Calu3 (cell line): ENCODE data around the gene CAPN14. TPM values are rescaled to one million over a fixed set of nuclear protein-coding genes. Genes with fewer than 3 reads are reported as not detected.

Experiments used
- BruUV-seq: library from RNA; stranded (reverse); fragments of 400-500 nt; replicated peaks from 2 replicates; lab custom pipeline; 2021; lab: Mats Ljungman, UMichigan
- CTCF ChIA-PET: fragments of 300-600 bp; sonication (Branson Sonifier 250); formaldehyde crosslinking; loops from one replicate; lab custom pipeline; 2022; ENCODE audit warnings: antibody characterized with exemption; lab: Charles Lee
- DNase-seq: peaks from one replicate; pipeline ENCODE4 v3.0.0; 2022
- H3K27ac Mint-ChIP-seq: one replicate; pipeline ENCODE4 v1.8.0; 2022; ENCODE audit warnings: mixed read lengths; ENCODE audit not compliant: unreplicated experiment
- H3K27me3 Mint-ChIP-seq: one replicate; pipeline ENCODE4 v1.8.0; 2022; ENCODE audit warnings: mixed read lengths; ENCODE audit not compliant: unreplicated experiment
- H3K36me3 Mint-ChIP-seq: one replicate; pipeline ENCODE4 v1.8.0; 2022; ENCODE audit warnings: mild to moderate bottlenecking, moderate library complexity, mixed read lengths; ENCODE audit not compliant: insufficient read depth, unreplicated experiment
- H3K4me1 Mint-ChIP-seq: one replicate; pipeline ENCODE4 v1.8.0; 2022; ENCODE audit warnings: mild to moderate bottlenecking, low read depth, mixed read lengths; ENCODE audit not compliant: unreplicated experiment
- H3K4me3 Mint-ChIP-seq: one replicate; pipeline ENCODE4 v1.8.0; 2022; ENCODE audit warnings: mild to moderate bottlenecking, low read depth, moderate library complexity, mixed read lengths; ENCODE audit not compliant: unreplicated experiment
- H3K9me3 Mint-ChIP-seq: one replicate; pipeline ENCODE4 v1.8.0; 2022; ENCODE audit warnings: low read depth, mixed read lengths; ENCODE audit not compliant: unreplicated experiment
- CTCF ChIP-seq: fragments of 200-600 bp; IDR thresholded peaks from one replicate; pipeline ENCODE4 v1.8.0; 2022; ENCODE audit warnings: antibody characterized with exemption; ENCODE audit not compliant: unreplicated experiment
- intact Hi-C: fragments of 100-400 bp; cut with micrococcal nuclease; formaldehyde crosslinking; loops from one replicate; pipeline ENCODE4 v1.10.0; 2022; ENCODE audit not compliant: unreplicated experiment
- total RNA-seq: library from RNA; stranded (reverse); gene quantifications from 2 replicates; pipeline ENCODE4 v1.2.3, GENCODE V29; 2022

The CAPN14 gene
- total RNA-seq, 1 experiment from 2014 or later = 0.35 TPM

- intact Hi-C loops = no loop called here
- H3K4me3 Mint-ChIP-seq = no peak overlapping the region
- DNase-seq = no peak
- no peaks in the 10 kb centered on the region for H3K9me3 Mint-ChIP-seq
- no peaks in the 10 kb centered on the region for H3K36me3 Mint-ChIP-seq
- no peak overlapping the region for H3K27ac Mint-ChIP-seq
- no peak for TF ChIP-seq CTCF
- H3K4me1 Mint-ChIP-seq = no peaks in the 10 kb centered on the region
- CTCF ChIA-PET = no interaction called here
- H3K27me3 Mint-ChIP-seq = no peaks in the 10 kb centered on the region
- no TSS peak for BruUV-seq
These were observed 33.7 kb upstream of the CAPN14 start for GRCh38 chr2:31251018-31251417.

- CTCF ChIA-PET = no interaction called here
- no TSS peak for BruUV-seq
These were observed 31.8 kb upstream of the CAPN14 start for GRCh38 chr2:31249009-31249690.

GRCh38 chr2:31248139-31248538, 30.8 kb upstream of the CAPN14 start:
- CTCF ChIA-PET = no interaction called here
- H3K27ac Mint-ChIP-seq = no peak overlapping the region
- H3K36me3 Mint-ChIP-seq = no peaks in the 10 kb centered on the region
- H3K4me1 Mint-ChIP-seq = no peaks in the 10 kb centered on the region
- H3K4me3 Mint-ChIP-seq = no peak overlapping the region
- no peaks in the 10 kb centered on the region for H3K27me3 Mint-ChIP-seq
- no peaks in the 10 kb centered on the region for H3K9me3 Mint-ChIP-seq
- no peak for DNase-seq
- no TSS peak for BruUV-seq
- TF ChIP-seq CTCF = no peak
- intact Hi-C loops = no loop called here

More at GRCh38 chr2:31249009-31249690, 31.8 kb upstream of the CAPN14 start:
- intact Hi-C loops = no loop called here
- Mint-ChIP-seq H3K27ac (no peak overlapping the region), H3K36me3 (no peaks in the 10 kb centered on the region), H3K27me3 (no peaks in the 10 kb centered on the region), H3K4me1 (no peaks in the 10 kb centered on the region), H3K9me3 (no peaks in the 10 kb centered on the region), H3K4me3 (no peak overlapping the region)
- DNase-seq = no peak
- no peak for TF ChIP-seq CTCF

- H3K9me3 Mint-ChIP-seq = no peaks in the 10 kb centered on the region
- no peak overlapping the region for H3K27ac Mint-ChIP-seq
- H3K27me3 Mint-ChIP-seq = no peaks in the 10 kb centered on the region
- CTCF ChIA-PET = no interaction called here
- intact Hi-C loops = no loop called here
- H3K36me3 Mint-ChIP-seq = no peaks in the 10 kb centered on the region
- TF ChIP-seq CTCF = no peak
- no peak for DNase-seq
- no peaks in the 10 kb centered on the region for H3K4me1 Mint-ChIP-seq
- no TSS peak for BruUV-seq
- H3K4me3 Mint-ChIP-seq = no peak overlapping the region
These were observed 30.4 kb upstream of the CAPN14 start for GRCh38 chr2:31247711-31248110.
